Gastrocnemius medialis (tissue), 4 donors: ENCODE data around the gene INKA2.

ENCODE experiments used
- CTCF ChIP-seq, 5 experiments: fragments of 450-650 bp in 3 of 5; fragments of 200-600 bp in 2 of 5; sonication (generic) in 2 of 5; IDR thresholded peaks in 4 of 5; conservative IDR thresholded peaks in 1 of 5; 1 replicate in 4 of 5; 2 replicates in 1 of 5; pipeline ENCODE4 v1.5.1; 2016 to 2019; ENCODE audit warnings: antibody characterized with exemption in 5 of 5, mild to moderate bottlenecking in 3 of 5, moderate library complexity in 3 of 5
- POLR2A ChIP-seq, 2 donors: fragments of 450-650 bp; IDR thresholded peaks; one replicate each; pipeline ENCODE4 v1.6.1; 2017; ENCODE audit warnings: antibody characterized with exemption in 2 of 2, mild to moderate bottlenecking in 2 of 2, moderate library complexity in 2 of 2

GRCh38 chr1:111758373-111758772 is 19.2 kb upstream of the INKA2 start:
- TF ChIP-seq CTCF (IDR thresholded peaks at IDR 0.05 in 4 of 5, conservative IDR thresholded peaks at IDR 0.05 in 1 of 5) (no peak), POLR2A (IDR thresholded peaks at IDR 0.05) (no peak)
